Endothelial cell (in vitro differentiated cells): ENCODE data around the gene ERC1. TPM values are rescaled to one million over a fixed set of nuclear protein-coding genes. Genes with fewer than 3 reads are reported as not detected.

Experiments
- DNase-seq: peaks from one replicate; pipeline ENCODE4 v3.0.0; 2021; ENCODE audit warnings: low spot score
- H3K27ac Mint-ChIP-seq: one replicate; pipeline ENCODE4 v1.8.0; 2021; ENCODE audit warnings: mixed read lengths, inconsistent platforms; ENCODE audit not compliant: unreplicated experiment
- H3K27me3 Mint-ChIP-seq: one replicate; pipeline ENCODE4 v1.8.0; 2021; ENCODE audit warnings: mild to moderate bottlenecking, moderate library complexity, mixed read lengths, inconsistent platforms; ENCODE audit not compliant: unreplicated experiment
- H3K36me3 Mint-ChIP-seq: one replicate; pipeline ENCODE4 v1.8.0; 2021; ENCODE audit warnings: mild to moderate bottlenecking, low read depth, mixed read lengths, inconsistent platforms; ENCODE audit not compliant: unreplicated experiment
- H3K4me1 Mint-ChIP-seq: one replicate; pipeline ENCODE4 v1.8.0; 2021; ENCODE audit warnings: mild to moderate bottlenecking, mixed read lengths, inconsistent platforms; ENCODE audit not compliant: unreplicated experiment
- H3K4me3 Mint-ChIP-seq: one replicate; pipeline ENCODE4 v1.8.0; 2021; ENCODE audit warnings: mild to moderate bottlenecking, mixed read lengths, inconsistent platforms; ENCODE audit not compliant: unreplicated experiment
- H3K9me3 Mint-ChIP-seq: one replicate; pipeline ENCODE4 v1.8.0; 2021; ENCODE audit warnings: mixed read lengths, inconsistent platforms; ENCODE audit not compliant: unreplicated experiment
- CTCF ChIP-seq: fragments of 200-600 bp; sonication (generic); IDR thresholded peaks from one replicate; pipeline ENCODE4 v1.5.0; 2021; ENCODE audit warnings: antibody characterized with exemption; ENCODE audit not compliant: unreplicated experiment
- total RNA-seq: library from RNA; stranded (reverse); fragmentation: NEBNext Ultra II Directional; extraction: Animal tissue kit (Norgen Biotek cat#: 25700); gene quantifications from one replicate; pipeline ENCODE4 v1.2.1, GENCODE V29; 2021; ENCODE audit not compliant: unreplicated experiment

The ERC1 gene
- total RNA-seq, 1 donor from 2014 or later, result 57.9 TPM

DNA sequence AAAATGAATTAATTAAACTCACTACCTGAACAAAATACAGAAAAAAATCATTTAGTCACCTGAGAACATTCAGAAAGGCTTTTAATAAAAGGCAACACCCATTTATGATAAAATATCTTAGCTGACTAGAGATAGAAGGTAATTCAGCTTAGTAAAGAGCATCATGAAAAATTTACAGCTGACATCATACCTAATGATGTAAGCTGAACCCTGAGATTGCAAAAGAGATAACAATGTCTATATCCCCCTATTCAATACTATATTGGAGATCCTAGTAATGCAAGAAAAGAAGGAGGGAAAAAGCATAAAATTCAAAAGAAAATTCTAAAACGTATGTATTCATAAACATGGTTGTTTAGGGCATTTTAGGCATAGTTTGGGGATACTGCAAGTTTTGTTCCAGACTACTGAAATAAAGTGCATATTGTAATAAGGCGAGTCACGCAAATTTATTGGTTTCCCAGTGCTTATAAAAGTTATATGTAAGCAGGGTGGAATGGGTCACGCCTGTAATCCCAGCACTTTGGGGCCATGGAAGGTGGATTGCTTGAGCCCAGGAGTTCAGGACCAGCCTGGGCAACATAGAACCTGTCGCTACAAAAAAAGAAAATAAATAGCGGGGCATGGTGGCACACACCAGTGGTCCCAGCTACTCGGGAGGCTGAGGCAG is 311.3 kb downstream of the ERC1 start:
- no peaks in the 10 kb centered on the region for H3K9me3 Mint-ChIP-seq
- DNase-seq, result no peak
- H3K36me3 Mint-ChIP-seq, result peaks cover 26% of the 10 kb centered on the region
- H3K27ac Mint-ChIP-seq, result no peak overlapping the region
- H3K4me1 Mint-ChIP-seq, result no peaks in the 10 kb centered on the region
- no peak for TF ChIP-seq CTCF
- no peak overlapping the region for H3K4me3 Mint-ChIP-seq
- H3K27me3 Mint-ChIP-seq, result peaks cover 2% of the 10 kb centered on the region

GRCh38 chr12:1305063-1305434 is 314.0 kb downstream of the ERC1 start:
- peaks cover 2% of the 10 kb centered on the region for H3K27me3 Mint-ChIP-seq
- no peak overlapping the region for H3K27ac Mint-ChIP-seq
- H3K4me1 Mint-ChIP-seq, result no peaks in the 10 kb centered on the region
- DNase-seq, result no peak
- H3K36me3 Mint-ChIP-seq, result peaks cover 8% of the 10 kb centered on the region
- no peaks in the 10 kb centered on the region for H3K9me3 Mint-ChIP-seq
- TF ChIP-seq CTCF, result no peak
- H3K4me3 Mint-ChIP-seq, result no peak overlapping the region

DNA sequence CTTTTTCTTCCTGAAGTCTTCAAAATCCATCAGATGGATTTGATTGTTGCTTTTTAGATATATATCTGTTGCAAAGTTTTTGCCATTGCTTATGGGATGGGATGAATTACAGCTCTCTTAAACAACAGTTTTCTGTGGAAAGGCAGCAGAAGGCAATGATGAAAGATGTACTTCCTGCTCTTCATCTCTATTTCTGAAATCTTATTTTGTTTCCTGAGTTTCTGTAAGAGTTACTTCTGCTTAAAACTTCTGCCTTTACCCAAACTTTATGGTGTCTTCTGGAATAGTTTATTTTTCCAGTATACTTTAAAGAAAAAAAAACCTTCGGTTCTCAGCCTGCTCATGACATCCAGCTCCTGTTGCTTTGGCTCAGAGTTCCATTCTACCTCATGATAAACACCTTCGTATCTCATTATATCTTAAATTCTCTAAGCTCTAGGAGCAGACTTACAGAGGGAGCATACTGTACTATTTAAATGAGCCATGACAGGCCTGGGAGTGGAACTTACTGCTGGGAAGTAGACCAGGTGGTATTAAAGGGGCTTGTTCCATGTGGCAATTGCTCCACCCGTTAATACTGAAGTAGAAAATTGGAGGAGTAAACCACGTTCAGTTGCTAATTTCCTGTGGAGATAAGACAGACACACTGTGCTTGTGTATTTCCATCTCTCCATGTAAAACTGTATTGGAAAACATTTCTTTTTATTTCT is 314.9 kb downstream of the ERC1 start:
- H3K4me1 Mint-ChIP-seq, result no peaks in the 10 kb centered on the region
- peaks cover 2% of the 10 kb centered on the region for H3K27me3 Mint-ChIP-seq
- H3K9me3 Mint-ChIP-seq, result no peaks in the 10 kb centered on the region
- H3K27ac Mint-ChIP-seq, result no peak overlapping the region
- H3K36me3 Mint-ChIP-seq, result peaks cover 1% of the 10 kb centered on the region
- no peak overlapping the region for H3K4me3 Mint-ChIP-seq
- no peak for DNase-seq
- TF ChIP-seq CTCF, result no peak

- Mint-ChIP-seq H3K9me3 (no peaks in the 10 kb centered on the region), H3K36me3 (no peaks in the 10 kb centered on the region), H3K4me1 (no peaks in the 10 kb centered on the region), H3K4me3 (no peak overlapping the region), H3K27ac (no peak overlapping the region), H3K27me3 (peaks cover 2% of the 10 kb centered on the region)
- no peak for DNase-seq
- no peak for TF ChIP-seq CTCF
Observed at GRCh38 chr12:1306817-1307216, 315.8 kb downstream of the ERC1 start.

DNA sequence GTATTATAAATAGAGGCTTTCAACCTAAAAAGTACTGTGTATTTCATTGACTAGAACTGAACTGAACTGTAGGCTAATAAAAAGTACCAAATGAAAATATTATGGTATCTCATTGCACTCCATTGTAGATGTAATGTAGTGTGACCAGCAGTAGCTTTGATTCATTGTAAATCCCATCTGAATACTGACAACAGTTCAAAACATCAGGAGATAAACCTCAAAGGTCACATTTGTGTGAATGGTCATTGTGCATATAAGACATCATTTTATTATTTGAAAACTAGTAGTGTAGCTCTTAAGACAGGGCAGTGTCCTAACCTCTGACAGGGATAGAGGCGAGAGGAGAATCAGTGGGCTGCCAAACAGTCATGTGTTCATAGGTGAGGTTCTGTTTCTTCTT is 316.8 kb downstream of the ERC1 start:
- no peak for DNase-seq
- Mint-ChIP-seq H3K36me3 (no peaks in the 10 kb centered on the region), H3K4me3 (no peak overlapping the region), H3K4me1 (no peaks in the 10 kb centered on the region), H3K27me3 (no peaks in the 10 kb centered on the region), H3K9me3 (no peaks in the 10 kb centered on the region), H3K27ac (no peak overlapping the region)
- TF ChIP-seq CTCF, result no peak
